ENCODE results near the gene LMO2.

LMO2 gene

DNA sequence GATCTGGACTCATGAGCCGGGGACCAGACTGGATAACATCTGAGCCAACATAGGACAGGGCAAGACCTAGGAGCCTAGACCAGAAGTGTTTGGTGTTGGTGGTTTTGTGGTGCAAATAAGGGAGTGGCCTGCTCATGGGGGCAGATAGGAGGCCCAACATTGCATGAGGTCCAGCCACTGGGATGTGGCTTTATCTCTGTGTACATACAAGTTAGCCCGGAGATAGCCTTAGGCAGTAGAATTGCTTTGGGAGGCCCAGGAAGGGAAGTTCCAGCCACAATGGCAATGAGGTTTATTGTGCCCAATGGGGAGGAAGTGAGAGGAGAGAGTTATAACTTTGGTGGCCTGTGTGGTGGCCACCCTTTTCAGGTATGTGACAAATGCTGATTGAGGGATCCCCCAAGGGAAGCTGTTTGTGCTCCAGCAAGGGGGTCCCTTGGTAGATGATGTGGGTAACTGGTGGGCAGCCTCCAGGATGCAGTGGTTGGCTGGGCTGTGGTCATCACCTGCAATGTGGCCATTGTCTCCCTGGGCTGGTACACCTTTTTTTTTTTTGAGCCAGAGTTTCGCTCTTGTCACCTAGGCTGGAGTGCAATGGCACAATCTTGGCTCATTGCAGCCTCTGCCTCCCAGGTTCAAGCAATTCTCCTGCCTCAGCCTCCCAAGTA lies 6.4 kb downstream of the LMO2 start:
- DNase-seq, result no peak

DNA sequence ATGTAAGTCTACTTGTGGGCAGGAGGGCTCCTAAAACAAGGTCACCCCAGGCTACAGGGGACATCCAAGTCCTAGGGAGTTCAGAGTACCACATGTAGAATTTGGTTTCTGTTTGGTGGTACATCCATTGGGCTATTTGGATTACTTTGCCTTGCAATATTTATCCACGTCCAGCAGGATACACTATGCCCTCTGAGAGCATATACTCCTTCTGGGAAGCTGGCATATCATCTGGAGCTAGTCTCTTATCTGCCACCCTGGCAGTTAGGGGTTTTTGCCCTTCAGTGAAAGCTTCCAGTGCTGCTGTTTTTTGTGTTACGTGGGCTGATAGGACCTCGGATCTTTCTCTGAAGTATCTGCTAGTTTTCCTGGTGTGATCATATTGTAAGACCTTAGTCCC lies 7.3 kb downstream of the LMO2 start:
- DNase-seq, result no peak

DNA sequence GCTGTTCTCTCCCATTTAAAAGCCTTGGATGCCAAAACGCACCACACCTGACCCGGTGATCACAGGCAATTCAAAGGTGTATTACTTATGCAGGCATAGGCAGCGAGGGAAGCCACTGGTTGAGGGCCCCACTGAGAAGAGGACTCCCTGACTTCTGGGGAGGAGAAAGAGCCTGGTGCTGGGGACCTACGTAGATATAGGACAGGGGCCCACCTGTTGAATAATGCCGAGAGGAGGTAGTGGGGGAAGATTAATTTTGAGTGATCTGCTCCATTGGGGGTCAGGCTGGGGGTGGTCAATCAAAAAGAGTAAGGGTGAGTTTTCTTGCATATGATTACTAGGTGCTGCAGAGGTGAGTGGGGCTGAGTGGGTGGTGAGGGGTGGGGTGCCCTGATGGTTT lies 7.8 kb downstream of the LMO2 start:
- no peak for DNase-seq

DNA sequence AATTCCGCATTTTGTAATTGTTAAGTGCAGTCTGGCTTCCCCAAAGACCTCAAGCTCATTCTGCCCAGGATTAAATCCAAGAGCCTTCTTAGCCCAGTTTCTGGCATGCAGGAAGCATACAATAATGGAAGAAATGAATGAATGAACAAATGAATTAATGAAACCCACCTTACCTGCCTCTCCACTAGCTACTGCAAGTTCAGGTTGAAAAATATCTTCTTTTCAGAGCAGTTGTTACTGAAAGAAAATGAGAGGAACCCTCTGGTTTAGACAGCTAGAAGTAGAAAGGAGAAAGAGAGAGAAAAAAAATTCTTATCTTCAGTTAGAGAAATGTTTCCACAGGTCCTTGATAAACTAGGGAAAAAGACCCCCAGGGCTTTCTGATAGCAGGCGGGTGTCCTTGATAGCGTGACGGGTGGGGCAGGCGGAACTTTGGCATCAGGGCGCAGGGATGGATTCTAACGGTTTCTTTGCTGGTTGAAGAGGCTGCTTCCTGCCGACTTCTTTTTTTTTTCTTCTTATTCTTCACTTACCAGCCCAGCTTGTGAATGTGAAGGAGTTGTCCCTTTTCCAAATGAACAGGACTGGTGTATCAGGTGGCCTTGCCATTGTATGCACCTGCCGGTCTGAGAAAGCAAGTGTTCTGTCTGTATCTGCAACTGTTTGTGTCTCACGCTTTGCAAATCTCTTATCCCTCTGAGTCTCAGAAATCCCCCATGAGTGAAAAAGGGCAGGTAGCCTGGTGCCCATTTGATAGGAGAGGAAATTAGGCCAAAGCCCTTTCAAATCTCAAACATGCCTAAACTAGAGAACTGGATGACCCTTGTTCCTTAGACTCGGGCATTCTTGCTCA lies 10.0 kb downstream of the LMO2 start:
- DNase-seq, result no peak

DNA sequence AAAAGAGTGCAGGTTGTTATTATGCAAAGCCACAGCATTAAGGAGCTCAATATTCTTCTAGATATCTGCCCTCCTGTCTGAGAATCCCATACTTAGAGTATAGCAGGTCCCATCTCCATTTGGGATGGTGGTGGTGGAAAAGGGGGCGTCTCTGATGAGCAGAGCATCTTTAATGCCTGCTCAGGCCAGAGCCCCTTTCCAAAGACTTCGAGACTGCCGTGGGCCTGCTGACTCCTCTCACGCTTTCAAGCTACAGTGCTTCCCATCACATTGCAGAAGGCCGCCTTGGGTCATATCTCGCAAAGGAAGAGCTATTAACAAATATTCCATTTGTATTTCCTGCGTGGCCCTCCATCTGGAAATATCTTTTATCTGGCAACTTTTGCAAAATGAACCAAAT lies 10.9 kb downstream of the LMO2 start:
- no peak for DNase-seq

DNA sequence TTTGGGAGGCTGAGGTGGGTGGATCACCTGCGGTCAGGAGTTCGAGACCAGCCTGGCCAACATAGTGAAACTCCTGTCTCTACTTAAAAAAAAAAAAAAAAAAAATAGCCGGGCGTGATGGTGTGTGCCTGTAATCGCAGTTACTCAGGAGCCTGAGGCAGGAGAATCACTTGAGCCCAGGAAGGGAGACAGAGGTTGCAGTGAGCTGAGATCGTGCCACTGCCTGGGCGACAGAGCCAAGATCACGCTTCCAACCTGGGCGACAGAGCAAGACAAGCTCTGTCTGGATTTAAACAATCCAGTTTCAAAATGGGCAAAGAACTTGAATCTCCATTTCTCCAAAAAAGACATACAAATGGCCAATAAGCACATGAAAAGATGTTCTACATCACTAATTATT lies 12.5 kb downstream of the LMO2 start:
- no peak for DNase-seq

DNA sequence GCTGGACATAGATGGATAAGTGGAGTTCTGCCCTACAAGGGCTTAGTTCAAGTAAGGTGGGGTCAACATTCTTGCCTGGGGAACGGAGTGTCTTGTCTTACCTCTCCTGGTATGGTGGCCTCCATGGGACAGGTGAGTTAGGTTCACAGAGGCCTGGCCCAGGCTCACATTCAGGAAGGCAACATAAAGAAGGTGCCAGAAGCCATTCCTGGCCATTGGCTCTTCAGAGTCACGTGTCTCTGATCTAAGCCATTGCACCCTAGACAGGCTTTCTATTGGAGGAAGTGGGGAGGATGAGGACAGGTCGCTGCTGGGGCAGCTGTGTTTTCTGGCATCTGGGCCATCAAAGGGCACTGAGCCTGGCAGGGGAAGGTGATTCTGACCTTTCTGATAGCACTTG lies 14.8 kb downstream of the LMO2 start:
- no peak for DNase-seq

DNA sequence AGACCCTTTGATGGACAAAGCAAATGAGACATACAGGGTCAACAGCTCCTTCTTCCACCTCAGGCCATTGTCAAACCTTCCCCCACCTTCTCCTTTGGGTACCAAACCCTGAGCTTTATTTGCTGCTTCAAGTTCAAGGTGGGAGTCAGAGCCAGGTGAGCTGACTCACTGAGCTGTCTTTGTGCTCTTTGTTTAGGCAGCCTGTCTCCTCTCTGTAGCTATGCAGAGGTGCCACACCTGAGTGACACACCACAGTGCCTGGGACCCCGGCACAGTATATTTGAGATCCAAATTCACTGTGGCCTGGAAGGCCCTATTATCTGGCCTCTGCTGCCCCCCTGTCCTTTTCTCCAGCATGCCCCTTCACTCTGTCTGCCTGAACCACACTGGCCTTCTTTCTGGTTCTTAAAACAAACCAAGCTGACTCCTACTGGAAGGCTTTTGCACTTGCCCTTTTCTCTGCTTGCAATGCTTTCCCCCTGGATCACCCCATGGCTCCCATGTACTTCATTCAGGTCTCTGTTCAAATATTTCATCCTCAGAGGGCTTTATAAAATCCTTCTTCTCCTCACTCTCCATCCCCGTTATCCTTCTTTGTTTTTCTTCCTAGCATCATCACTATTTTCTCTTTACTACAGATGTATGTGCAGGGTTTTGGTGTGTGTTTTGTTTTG lies 16.1 kb downstream of the LMO2 start:
- DNase-seq, result no peak

DNA sequence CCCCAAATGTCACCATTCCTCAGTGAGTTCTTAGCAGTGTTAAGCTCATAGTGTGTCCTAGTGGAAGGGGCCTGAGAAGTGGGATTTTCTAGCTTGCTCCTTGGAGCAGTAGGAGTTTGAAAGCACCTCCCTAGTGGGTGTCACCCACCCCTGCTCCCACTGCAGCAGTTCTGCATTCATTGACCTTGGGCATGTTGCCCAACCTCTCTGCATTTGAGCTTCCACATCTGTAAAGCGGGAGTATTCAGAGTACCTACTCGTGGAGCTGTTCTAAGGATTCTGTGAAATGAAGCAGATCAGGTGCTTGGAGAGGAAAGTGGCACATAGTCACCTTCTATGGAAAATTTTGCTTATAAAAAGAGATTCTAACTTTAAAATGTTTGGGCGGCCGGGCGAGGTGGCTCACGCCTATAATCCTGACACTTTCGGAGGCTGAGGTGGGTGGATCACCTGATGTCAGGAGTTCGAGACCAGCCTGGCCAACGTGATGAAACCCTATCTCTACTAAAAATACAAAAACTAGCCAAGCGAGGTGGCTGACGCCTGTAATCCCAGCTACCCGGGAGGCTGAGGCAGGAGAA lies 16.9 kb downstream of the LMO2 start:
- DNase-seq, result no peak

DNA sequence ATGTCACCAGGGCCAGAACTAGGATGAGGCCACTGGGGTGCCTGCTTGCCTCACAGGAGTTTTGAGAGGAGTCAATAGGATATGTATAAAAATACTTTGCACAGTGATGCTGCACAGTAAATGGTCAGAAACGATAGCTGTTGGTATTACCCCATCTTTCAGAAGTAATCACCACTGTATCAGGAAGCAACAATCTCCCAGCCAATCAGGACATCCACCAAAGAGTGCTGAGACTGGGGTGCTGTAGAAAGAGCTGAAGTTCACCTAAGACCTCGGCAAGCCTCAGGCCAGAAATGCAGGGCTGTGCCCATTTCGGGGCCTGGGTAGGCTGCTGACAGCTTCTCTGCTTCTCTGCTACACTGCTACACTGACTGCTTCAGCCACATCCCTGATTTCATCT lies 17.4 kb downstream of the LMO2 start:
- DNase-seq, result no peak

DNA sequence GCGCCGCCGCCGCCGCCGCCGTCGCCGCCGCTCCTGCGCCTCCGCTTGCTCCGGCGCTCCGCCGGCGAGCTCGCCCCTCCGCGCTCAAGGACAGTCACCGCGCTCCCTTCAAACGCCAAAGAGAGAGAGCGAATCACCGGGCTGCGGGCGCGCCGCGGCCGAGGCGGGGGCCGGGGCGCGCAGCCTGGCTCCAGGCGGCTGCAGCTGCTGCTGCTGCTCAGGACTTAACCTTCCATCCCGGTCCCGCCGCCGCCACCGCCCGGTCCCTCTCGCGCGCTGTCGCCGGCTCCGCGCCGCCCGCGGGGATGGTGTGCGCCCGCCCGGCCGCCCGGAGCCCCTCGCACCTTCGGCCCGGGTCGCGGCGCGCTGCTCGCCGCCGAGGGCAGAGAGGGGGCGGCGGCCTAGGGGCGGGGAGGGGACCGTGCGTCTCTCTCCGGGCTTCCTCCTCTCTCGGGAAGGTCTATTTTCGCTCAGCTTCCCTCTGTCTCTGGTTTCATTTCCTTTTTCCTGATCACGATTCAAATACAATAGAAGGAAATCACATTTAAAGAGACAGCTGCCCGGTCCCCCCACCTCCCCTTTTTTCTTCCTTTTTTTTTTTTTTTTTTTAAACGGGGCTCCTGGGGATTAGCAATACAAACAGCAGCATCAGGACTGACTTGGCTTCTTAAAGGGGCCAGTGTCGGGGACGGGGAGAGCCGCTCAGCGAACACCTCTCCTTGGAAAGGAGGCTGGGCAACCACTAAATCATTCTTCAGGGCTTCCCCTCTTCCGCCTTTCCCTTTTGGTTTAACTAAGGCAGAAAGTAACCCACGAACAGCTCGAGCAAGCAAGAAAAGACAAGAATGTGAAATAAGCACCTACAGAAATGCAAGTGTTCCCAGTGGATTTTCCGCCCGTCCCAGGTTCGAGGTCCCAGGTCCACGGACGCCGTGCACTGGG lies 22.1 kb downstream of the LMO2 start:
- peak; percentile 33 for DNase-seq

DNA sequence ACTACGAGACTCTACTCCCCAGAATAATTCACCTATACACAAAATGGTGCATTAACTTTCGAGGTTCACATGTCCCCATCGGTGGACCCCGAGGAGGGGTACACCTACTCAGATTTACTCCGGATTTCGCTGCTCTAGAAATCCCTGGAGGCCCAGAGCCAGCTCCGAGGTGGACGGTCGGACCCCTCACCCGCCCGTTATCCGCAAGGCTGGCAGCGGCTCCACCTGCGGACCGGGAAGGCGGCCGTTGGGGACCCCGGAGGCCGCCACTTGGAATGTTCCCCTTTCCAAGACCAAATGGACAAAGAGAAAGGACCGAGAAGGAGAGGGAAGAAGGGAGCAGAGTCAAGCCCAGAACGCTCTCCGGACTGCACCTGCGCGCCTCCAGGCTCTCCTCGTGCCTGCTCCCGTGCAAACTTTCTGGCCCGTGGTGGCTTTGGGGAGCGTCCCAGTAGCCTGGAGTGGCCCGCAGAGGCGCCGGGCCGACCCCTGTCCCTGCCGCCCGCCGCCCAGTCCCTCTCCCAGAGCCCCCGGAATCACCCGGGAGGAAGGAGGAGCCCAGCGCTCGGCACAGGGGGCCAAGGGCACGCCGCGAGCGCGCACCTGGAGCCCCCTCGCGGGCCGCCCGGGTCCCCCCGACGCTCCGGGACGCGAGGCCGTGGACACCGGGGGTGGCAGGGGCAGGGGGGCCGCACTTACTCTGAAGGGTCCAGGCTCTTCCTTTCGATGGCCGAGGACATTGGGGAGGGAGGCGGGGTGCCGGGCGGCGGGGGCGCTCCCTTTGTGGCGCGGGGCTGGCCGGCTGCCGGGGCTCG lies 23.0 kb downstream of the LMO2 start:
- no peak for DNase-seq

DNA sequence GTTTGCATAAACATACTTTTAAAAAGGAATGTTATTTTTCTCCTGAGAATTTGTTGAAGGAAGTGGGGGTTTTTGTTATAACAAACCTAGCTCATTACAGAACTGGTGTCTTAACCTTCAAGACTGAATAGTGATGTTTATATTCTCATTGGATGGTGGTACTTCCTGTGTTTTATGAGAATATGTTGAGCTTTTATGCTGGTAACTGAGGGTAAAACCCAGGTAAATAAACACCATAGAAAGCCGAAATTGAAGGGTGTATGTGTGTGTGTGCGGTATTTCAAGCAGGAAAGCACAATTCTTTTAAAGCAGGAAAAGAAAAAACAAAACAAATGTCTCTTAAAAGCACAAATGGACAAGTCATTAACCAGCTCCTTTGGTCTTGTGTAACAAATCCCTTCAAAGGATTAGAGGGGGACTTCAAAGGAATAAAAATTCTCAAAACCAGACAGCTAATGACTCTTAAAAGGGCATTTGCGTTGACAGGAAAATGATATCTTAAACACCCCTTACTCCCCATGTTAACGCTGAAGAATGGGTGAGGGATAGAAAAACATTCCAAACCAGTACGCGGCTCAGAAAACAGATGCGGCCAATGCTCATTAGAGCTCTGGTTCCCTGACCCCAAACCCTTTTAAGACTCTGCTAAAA lies 23.8 kb downstream of the LMO2 start:
- no peak for DNase-seq

DNA sequence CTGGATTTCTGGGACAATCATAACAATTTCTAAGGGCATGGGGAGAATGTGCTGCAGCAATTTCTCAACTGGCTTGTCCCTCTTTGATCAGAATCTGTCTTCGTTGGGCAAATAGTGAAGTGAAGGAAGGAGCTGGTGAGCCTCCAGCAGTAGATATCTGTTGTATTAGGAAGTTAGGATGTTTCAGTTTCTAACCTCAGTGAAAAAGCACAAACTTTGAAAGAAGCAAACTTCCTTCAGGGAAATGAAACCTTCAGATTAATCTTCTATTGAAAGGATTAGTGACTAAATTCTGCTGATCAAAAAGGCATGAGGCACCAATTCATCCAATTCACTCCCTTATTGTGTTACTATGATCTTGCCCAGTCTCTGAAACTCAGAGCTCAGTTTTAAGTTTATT lies 24.3 kb downstream of the LMO2 start:
- no peak for DNase-seq

DNA sequence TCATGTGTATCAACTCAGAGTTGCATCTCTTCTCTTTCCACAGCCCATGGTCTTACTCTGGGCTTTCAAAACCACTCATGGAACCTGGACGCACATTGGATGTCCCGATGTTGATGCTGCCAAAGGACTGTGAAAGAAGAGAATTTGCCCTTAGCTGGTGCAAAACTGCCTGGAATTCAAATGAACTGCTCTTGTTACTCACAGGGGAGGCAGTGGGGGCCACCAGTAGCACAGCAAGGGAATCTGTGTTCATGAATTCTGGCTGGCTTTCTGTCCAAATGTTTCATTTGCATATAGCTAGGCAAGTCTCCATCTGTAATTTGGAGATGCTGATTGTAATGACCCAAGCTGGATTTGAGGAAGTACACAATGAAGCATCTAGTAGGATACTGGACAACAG lies 24.9 kb downstream of the LMO2 start:
- DNase-seq, result no peak

DNA sequence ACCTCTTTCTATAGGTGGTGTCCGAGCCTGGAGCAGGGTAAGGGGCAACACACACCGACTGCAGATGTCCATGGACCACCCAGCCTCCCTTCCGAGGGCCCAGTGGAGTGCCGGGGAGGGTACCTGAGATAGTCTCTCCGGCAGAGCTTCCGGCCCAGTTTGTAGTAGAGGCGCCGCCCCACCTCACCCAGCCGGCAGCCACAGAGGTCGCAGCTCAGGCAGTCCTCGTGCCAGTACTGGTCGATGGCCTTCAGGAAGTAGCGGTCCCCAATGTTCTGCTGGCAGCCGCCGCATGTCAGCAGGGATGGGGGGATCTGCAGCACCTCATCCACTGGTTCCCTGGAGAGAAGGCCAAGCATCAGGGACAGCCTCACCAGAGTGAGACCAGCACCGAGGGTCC lies 27.4 kb downstream of the LMO2 start:
- no peak for DNase-seq

DNA sequence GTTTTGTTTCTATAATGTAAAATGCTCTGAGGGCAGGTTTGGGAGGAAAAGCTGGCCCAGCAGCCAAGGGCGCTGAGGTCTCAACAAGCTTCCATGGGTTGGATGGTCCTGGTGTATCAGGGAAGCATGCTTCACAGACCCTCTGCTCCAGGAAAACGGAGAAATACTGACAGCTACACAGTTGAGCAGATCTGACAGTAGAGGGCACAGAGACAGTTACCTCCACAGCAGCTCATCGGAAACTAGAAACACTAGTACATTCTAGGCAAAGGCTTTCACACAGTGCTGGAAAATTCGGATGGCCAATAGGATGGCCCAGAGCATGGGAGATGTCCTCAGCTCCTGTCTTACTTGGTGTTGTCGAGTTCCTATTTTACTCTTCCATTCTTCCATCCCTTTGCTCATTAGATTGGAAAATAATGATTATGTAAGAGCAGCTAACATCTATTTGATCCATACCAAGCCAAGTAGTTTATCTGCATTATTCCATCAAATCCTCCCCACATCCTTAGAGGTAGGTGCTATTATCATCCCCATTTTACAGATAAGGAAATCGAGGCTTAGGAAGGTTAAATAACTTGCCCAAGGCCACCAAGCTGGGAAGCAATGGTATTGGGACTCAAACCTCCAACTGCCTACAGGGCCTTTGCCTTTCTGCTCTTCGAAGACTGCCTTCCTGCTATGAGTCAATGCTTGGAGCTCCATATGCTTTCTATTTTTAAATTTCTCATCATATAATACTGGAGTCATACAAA lies 28.3 kb downstream of the LMO2 start:
- no peak for DNase-seq

DNA sequence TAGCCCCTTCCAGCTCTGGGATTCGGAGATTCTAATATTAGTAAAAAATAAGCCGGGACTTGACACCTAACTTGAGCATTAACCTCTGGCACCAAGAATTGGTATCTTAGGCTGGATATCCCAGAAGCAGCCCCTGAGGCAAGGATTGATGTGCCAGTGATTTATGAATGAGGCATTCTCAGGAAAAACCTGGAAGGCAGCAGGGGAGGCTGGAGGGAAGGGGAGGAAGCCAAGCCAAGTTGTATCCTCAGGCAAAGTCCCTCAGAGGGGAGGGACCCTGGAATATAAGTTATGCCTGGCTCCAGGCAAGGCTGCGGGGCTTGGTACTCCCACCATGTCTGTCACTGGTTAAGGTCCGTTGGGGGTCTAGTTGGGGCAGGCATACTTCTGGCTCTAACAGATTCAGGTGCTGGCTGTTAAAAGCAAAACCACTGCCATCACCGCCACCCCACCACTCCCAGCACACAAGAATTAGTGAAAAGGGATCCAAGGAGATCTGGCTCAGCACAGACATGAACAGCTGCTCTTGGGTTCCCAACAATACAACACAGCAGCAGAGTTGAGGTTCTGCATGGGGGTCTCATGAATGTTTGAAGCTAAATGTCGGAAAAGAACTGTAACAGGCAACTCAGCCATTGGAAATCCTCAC lies 29.8 kb downstream of the LMO2 start:
- no peak for DNase-seq

DNA sequence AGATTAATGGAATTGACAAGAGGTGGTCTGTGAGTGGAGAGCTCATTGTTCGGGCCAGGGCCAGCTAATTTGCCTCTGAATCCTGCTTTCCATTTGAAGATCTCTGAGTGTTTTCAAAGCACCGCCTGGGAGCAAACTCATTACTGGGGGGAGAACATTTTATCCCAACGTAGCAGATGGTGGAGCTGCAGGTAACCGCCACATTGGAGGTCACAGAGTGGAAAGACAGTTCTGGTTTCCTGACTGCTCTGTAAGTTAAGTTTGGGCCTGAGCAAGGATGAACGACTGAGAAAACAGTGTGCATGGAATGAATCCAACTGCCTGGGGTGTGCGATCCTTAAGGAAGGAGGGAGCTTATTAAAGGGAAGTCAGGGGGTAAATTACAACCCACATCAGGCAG lies 30.5 kb downstream of the LMO2 start:
- no peak for DNase-seq

DNA sequence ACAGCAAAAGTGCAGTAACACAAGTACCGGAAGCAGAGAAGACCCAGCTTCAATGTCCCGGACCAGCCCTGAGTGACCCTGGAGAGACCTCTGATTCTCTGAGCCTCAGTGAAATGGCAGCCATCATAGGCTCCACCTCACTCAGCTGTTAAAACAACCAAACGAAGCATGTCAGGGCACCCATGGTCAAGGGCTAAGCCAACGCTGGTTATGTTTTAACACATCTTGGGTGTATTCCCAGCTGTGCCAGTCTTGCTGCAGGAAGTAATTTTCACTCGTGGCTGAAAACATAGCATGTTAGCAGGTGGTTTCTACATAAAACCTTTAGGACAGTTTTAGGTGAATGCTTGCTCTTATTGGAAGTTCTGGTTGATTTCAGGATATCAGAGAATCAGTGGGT lies 30.9 kb downstream of the LMO2 start:
- no peak for DNase-seq

All from NCI-H2029 treated with DMSO at 0.1 percent for 48 hours (cell line).